Keratinocyte (primary cell): Measurements from ENCODE around the gene ADRM1. TPM values are rescaled to one million over a fixed set of nuclear protein-coding genes. Genes with fewer than 3 reads are reported as not detected.

ENCODE experiments used
- DNase-seq: peaks from one replicate; pipeline ENCODE4 v3.0.0-alpha.2; 2011; ENCODE audit warnings: low read depth, missing footprints, low spot score
- FAIRE-seq: peaks from 2 replicates; lab custom pipeline; 2011; peaks lifted over from hg19 to GRCh38; lab: Jason Lieb, UNC
- H2AFZ ChIP-seq: 2 replicates; pipeline ENCODE4 v1.6.0; 2012; ENCODE audit warnings: low read length, control low read depth, inconsistent platforms; ENCODE audit not compliant: control insufficient read depth
- H3K27ac ChIP-seq: 2 replicates; pipeline ENCODE4 v1.5.1; 2011; ENCODE audit warnings: low read length; ENCODE audit not compliant: control insufficient read depth, insufficient read depth
- H3K27me3 ChIP-seq: 3 replicates; pipeline ENCODE4 v1.6.0; 2011; ENCODE audit warnings: low read length; ENCODE audit not compliant: control insufficient read depth, insufficient read depth; ENCODE audit errors: extremely low read depth
- H3K36me3 ChIP-seq, 2 experiments: 2 replicates in 1 of 2; 3 replicates in 1 of 2; pipeline ENCODE4 v1.5.1; 2011; ENCODE audit warnings: low read length in 2 of 2, mild to moderate bottlenecking in 1 of 2; ENCODE audit not compliant: control insufficient read depth in 2 of 2, insufficient read depth in 2 of 2; ENCODE audit errors: extremely low read depth in 1 of 2
- H3K4me1 ChIP-seq: 3 replicates; pipeline ENCODE4 v1.5.1; 2011; ENCODE audit warnings: low read length; ENCODE audit not compliant: control insufficient read depth, insufficient read depth; ENCODE audit errors: extremely low read depth
- H3K4me2 ChIP-seq: 3 replicates; pipeline ENCODE4 v1.6.0; 2011; ENCODE audit warnings: low read depth, low read length; ENCODE audit not compliant: control insufficient read depth, insufficient read depth; ENCODE audit errors: extremely low read depth
- H3K4me3 ChIP-seq, 3 experiments: fragments of 200-600 bp in 1 of 3; sonication (generic) in 1 of 3; 2 replicates in 2 of 3; 3 replicates in 1 of 3; pipeline ENCODE4 v1.5.1; 2011 to 2016; ENCODE audit warnings: low read length in 3 of 3, mild to moderate bottlenecking in 3 of 3, control low read depth in 2 of 3, inconsistent platforms in 1 of 3, low read depth in 1 of 3, mixed read lengths in 1 of 3, mixed run types in 1 of 3, moderate library complexity in 1 of 3; ENCODE audit not compliant: control insufficient read depth in 2 of 3, insufficient read depth in 2 of 3; ENCODE audit errors: extremely low read depth in 1 of 3
- H3K79me2 ChIP-seq: 2 replicates; pipeline ENCODE4 v1.6.0; 2012; ENCODE audit warnings: low read length; ENCODE audit not compliant: control insufficient read depth, insufficient read depth
- H3K9ac ChIP-seq: 3 replicates; pipeline ENCODE4 v1.6.0; 2011; ENCODE audit warnings: low read length; ENCODE audit not compliant: control insufficient read depth, insufficient read depth; ENCODE audit errors: extremely low read depth
- H3K9me1 ChIP-seq: 3 replicates; pipeline ENCODE4 v1.6.0; 2011; ENCODE audit warnings: low read length; ENCODE audit not compliant: control insufficient read depth, insufficient read depth; ENCODE audit errors: extremely low read depth
- H3K9me3 ChIP-seq: 2 replicates; pipeline ENCODE4 v1.5.1; 2012; ENCODE audit warnings: low read depth, low read length; ENCODE audit not compliant: control insufficient read depth
- H4K20me1 ChIP-seq: 3 replicates; pipeline ENCODE4 v1.6.0; 2011; ENCODE audit warnings: low read length; ENCODE audit not compliant: control insufficient read depth, insufficient read depth; ENCODE audit errors: extremely low read depth
- EZH2 ChIP-seq: IDR thresholded peaks from one replicate; pipeline ENCODE4 v1.6.1; 2012; ENCODE audit warnings: inconsistent platforms, mild to moderate bottlenecking, low read length, moderate library complexity
- dilution Hi-C: fragments of 300-500 bp; cut with MboI; formaldehyde crosslinking; loops from one replicate; pipeline ENCODE4 v1.7.0; 2020; ENCODE audit warnings: low sequenced_read_pairs; ENCODE audit not compliant: extremely low pct_ligation_motif_present
- polyA plus RNA-seq, 5 experiments: library from polyadenylated mRNA; depleted of rRNA in 3 of 5; stranded (reverse) in 3 of 5; stranded (forward) in 1 of 5; unstranded in 1 of 5; fragments of >200 nt; gene quantifications; 1 replicate in 1 of 5; 2 replicates in 3 of 5; 3 replicates in 1 of 5; pipeline versions ENCODE4 v1.2.1 to v1.2.3, GENCODE V29; 2011 to 2012; ENCODE audit warnings: missing spikeins in 2 of 5, low read depth in 1 of 5, low replicate concordance in 1 of 5
- TF ChIP-seq, protein P1 (sequence below), 3 experiments: IDR thresholded peaks in 1 of 3; conservative IDR thresholded peaks in 1 of 3; optimal IDR thresholded peaks in 1 of 3; 2 replicates in 2 of 3; 3 replicates in 1 of 3; pipeline versions ENCODE3 to v1.5.1; 2011; ENCODE audit warnings: low read length in 3 of 3, mild to moderate bottlenecking in 3 of 3, moderate library complexity in 2 of 3, control low read depth in 1 of 3, inconsistent platforms in 1 of 3; ENCODE audit not compliant: insufficient read depth in 2 of 3; ENCODE audit errors: extremely low read depth in 1 of 3

ADRM1 gene
- polyA plus RNA-seq, 1 donor (not counting 4 experiments of a cell fraction or from before 2014, with no cell fraction given), result 91.4 TPM

- Histone ChIP-seq H2AFZ (no peak overlapping the region), H3K79me2 (peaks cover 45% of the 10 kb centered on the region), H3K9ac (no peak overlapping the region), H3K4me2 (no peak overlapping the region), H4K20me1 (peaks cover 18% of the 10 kb centered on the region), H3K9me3 (no peaks in the 10 kb centered on the region), H3K4me3 (no peak overlapping the region), H3K27me3 (no peaks in the 10 kb centered on the region), H3K36me3 (peaks cover 10 to 29% of the 10 kb centered on the region in 2 experiments), H3K4me1 (peaks cover 3% of the 10 kb centered on the region), H3K9me1 (no peaks in the 10 kb centered on the region), H3K27ac (no peak overlapping the region)
- DNase-seq, result no peak
- no peak for FAIRE-seq
- TF ChIP-seq, protein P1, sequence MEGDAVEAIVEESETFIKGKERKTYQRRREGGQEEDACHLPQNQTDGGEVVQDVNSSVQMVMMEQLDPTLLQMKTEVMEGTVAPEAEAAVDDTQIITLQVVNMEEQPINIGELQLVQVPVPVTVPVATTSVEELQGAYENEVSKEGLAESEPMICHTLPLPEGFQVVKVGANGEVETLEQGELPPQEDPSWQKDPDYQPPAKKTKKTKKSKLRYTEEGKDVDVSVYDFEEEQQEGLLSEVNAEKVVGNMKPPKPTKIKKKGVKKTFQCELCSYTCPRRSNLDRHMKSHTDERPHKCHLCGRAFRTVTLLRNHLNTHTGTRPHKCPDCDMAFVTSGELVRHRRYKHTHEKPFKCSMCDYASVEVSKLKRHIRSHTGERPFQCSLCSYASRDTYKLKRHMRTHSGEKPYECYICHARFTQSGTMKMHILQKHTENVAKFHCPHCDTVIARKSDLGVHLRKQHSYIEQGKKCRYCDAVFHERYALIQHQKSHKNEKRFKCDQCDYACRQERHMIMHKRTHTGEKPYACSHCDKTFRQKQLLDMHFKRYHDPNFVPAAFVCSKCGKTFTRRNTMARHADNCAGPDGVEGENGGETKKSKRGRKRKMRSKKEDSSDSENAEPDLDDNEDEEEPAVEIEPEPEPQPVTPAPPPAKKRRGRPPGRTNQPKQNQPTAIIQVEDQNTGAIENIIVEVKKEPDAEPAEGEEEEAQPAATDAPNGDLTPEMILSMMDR (optimal IDR thresholded peaks at IDR 0.05 in 1 of 3, IDR thresholded peaks at IDR 0.05 in 1 of 3, conservative IDR thresholded peaks at IDR 0.05 in 1 of 3; ENCODE audit: extremely low read depth in 1 of 3, insufficient read depth in 2 of 3, low read length in 3 of 3), result no peak
- no peak for TF ChIP-seq EZH2
- dilution Hi-C loops, result no loop called here
Measured at GRCh38 chr20:62254021-62254724, 48.6 kb upstream of the ADRM1 start.

GRCh38 chr20:62255976-62256375, 46.8 kb upstream of the ADRM1 start:
- Histone ChIP-seq H3K27ac (no peak overlapping the region), H3K79me2 (peaks cover 34% of the 10 kb centered on the region), H2AFZ (no peak overlapping the region), H3K4me2 (no peak overlapping the region), H3K9me3 (no peaks in the 10 kb centered on the region), H3K9ac (no peak overlapping the region), H3K36me3 (peaks cover 18 to 37% of the 10 kb centered on the region in 2 experiments), H3K9me1 (no peaks in the 10 kb centered on the region), H3K4me3 (no peak overlapping the region), H3K27me3 (no peaks in the 10 kb centered on the region), H4K20me1 (peaks cover 14% of the 10 kb centered on the region), H3K4me1 (peaks cover 3% of the 10 kb centered on the region)
- dilution Hi-C loops, result no loop called here
- TF ChIP-seq, protein P1 (optimal IDR thresholded peaks at IDR 0.05 in 1 of 3, IDR thresholded peaks at IDR 0.05 in 1 of 3, conservative IDR thresholded peaks at IDR 0.05 in 1 of 3; ENCODE audit: extremely low read depth in 1 of 3, insufficient read depth in 2 of 3, low read length in 3 of 3), result no peak
- no peak for TF ChIP-seq EZH2
- FAIRE-seq (no peak), DNase-seq (no peak)
